AG08395 (cell line): ENCODE measurements around the gene CORT.
A peak's percentile ranks its signal among the peaks of the same experiment; 100 is the strongest.
"Not testable (repeated sequence)": the region's sequence is repeated elsewhere in the genome, so short reads cannot be mapped to it uniquely, and the experiment has no call there.

ENCODE experiments used
- DNase-seq: peaks from one replicate; pipeline ENCODE4 v3.0.0; 2012; ENCODE audit warnings: mixed read lengths, low spot score

The CORT gene

GRCh38 chr1:10449751-10450150, at the start of gene CORT:
Gene CORT, plus strand, starts transcription at chr1:10450031. Its CDS starts 193 bp downstream, at chr1:10450224.
- no peak for DNase-seq

- DNase-seq: peak; percentile 59
Observed at GRCh38 chr1:10401281-10401680, 48.5 kb upstream of the CORT start.

GRCh38 chr1:10402729-10403274, 47.0 kb upstream of the CORT start:
- no peak for DNase-seq

GRCh38 chr1:10407201-10407600, 42.6 kb upstream of the CORT start:
- DNase-seq: no peak

- DNase-seq: peak; percentile 26
Observed at GRCh38 chr1:10415211-10415930, 34.5 kb upstream of the CORT start.

- not testable (repeated sequence) for DNase-seq
Observed at GRCh38 chr1:10415967-10416366, 33.9 kb upstream of the CORT start.

GRCh38 chr1:10418741-10419140, 31.1 kb upstream of the CORT start:
- DNase-seq: not testable (repeated sequence)

- no peak for DNase-seq
Observed at GRCh38 chr1:10419351-10419750, 30.5 kb upstream of the CORT start.

- no peak for DNase-seq
Observed at GRCh38 chr1:10421637-10422036, 28.2 kb upstream of the CORT start.

GRCh38 chr1:10424034-10424433, 25.8 kb upstream of the CORT start:
- DNase-seq: peak; percentile 73

- no peak for DNase-seq
Observed at GRCh38 chr1:10424651-10425050, 25.2 kb upstream of the CORT start.

GRCh38 chr1:10425826-10426534, 23.9 kb upstream of the CORT start:
- not testable (repeated sequence) for DNase-seq

GRCh38 chr1:10426535-10426848, 23.3 kb upstream of the CORT start:
- not testable (repeated sequence) for DNase-seq

- DNase-seq: no peak
Observed at GRCh38 chr1:10428984-10429383, 20.8 kb upstream of the CORT start.

GRCh38 chr1:10429868-10430215, 20.0 kb upstream of the CORT start:
- no peak for DNase-seq

- peak; percentile 100 for DNase-seq
Observed at GRCh38 chr1:10430216-10431069, 19.4 kb upstream of the CORT start, which contains the start of gene CENPS. Gene CENPS, plus strand, starts transcription at chr1:10430433. Its CDS starts 85 bp downstream, at chr1:10430518.

GRCh38 chr1:10431070-10431730, 18.6 kb upstream of the CORT start:
- peak; percentile 23 for DNase-seq

GRCh38 chr1:10432910-10433700, 16.7 kb upstream of the CORT start:
- DNase-seq: no peak

GRCh38 chr1:10433790-10434189, 16.0 kb upstream of the CORT start:
- DNase-seq: no peak

GRCh38 chr1:10434590-10434989, 15.2 kb upstream of the CORT start:
- DNase-seq: no peak

- no peak for DNase-seq
Observed at GRCh38 chr1:10437052-10437451, 12.8 kb upstream of the CORT start.
